ENCODE measurements around the gene KCTD17.

DNA sequence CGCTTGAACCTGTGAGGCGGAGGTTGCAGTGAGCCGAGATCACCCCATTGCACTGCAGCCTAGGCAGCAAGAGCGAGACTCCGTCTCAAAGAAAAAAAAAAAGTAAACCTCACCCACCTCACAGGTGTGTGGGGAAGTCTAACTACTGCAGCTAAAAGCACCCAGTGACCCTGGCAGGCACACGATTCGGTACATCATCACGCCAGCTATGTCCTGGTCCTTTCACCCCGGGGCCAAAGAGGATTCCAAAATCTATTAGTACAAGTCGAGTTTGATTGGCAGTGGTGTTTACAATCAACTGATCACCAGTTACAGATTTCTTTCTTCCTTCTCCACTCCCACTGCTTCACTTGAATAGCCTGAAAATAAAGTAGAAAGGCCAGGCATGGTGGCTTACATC is 38.6 kb upstream of the KCTD17 start:
- TF ChIP-seq EP300 (IDR thresholded peaks at IDR 0.05) = no peak
- TF ChIP-seq, protein P1, sequence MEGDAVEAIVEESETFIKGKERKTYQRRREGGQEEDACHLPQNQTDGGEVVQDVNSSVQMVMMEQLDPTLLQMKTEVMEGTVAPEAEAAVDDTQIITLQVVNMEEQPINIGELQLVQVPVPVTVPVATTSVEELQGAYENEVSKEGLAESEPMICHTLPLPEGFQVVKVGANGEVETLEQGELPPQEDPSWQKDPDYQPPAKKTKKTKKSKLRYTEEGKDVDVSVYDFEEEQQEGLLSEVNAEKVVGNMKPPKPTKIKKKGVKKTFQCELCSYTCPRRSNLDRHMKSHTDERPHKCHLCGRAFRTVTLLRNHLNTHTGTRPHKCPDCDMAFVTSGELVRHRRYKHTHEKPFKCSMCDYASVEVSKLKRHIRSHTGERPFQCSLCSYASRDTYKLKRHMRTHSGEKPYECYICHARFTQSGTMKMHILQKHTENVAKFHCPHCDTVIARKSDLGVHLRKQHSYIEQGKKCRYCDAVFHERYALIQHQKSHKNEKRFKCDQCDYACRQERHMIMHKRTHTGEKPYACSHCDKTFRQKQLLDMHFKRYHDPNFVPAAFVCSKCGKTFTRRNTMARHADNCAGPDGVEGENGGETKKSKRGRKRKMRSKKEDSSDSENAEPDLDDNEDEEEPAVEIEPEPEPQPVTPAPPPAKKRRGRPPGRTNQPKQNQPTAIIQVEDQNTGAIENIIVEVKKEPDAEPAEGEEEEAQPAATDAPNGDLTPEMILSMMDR (IDR thresholded peaks at IDR 0.05) = no peak

Data from tibial nerve (tissue), 4 donors.